Suprapubic skin (tissue), 4 donors: Measurements from ENCODE around the gene SH3GLB2. TPM values are rescaled to one million over a fixed set of nuclear protein-coding genes. Genes with fewer than 3 reads are reported as not detected.

ENCODE experiments used
- DNase-seq, 2 donors: peaks; one replicate each; pipeline ENCODE4 v3.0.0-alpha.2; 2019; ENCODE audit warnings: low spot score in 2 of 2
- H3K27ac ChIP-seq: fragments of 200-600 bp; sonication (generic); one replicate; pipeline ENCODE4 v1.5.1; 2019
- H3K27me3 ChIP-seq: fragments of 200-600 bp; sonication (generic); one replicate; pipeline ENCODE4 v1.5.1; 2019
- H3K36me3 ChIP-seq: fragments of 200-600 bp; sonication (generic); one replicate; pipeline ENCODE4 v1.5.1; 2019
- H3K4me1 ChIP-seq: fragments of 200-600 bp; sonication (generic); one replicate; pipeline ENCODE4 v1.5.1; 2019
- H3K4me3 ChIP-seq: fragments of 200-600 bp; sonication (generic); one replicate; pipeline ENCODE4 v1.5.1; 2019; ENCODE audit warnings: mild to moderate bottlenecking
- H3K9me3 ChIP-seq: fragments of 200-600 bp; sonication (generic); one replicate; pipeline ENCODE4 v1.5.1; 2019
- EP300 ChIP-seq: sonication (generic); formaldehyde crosslinking; IDR thresholded peaks from one replicate; pipeline ENCODE4 v1.6.1; 2017; ENCODE audit warnings: antibody characterized with exemption
- POLR2A ChIP-seq, 2 donors: fragments of 450-650 bp; IDR thresholded peaks; one replicate each; pipeline ENCODE4 v1.6.1; 2017; ENCODE audit warnings: antibody characterized with exemption in 2 of 2, mild to moderate bottlenecking in 2 of 2, moderate library complexity in 2 of 2
- POLR2AphosphoS5 ChIP-seq, 3 donors: sonication (generic); formaldehyde crosslinking; IDR thresholded peaks; one replicate each; pipeline ENCODE4 v1.6.1; 2017; ENCODE audit warnings: antibody characterized with exemption in 3 of 3
- WGBS: methylation state at CpG from one replicate; pipeline ENCODE4 v1.1.5; 2018; 5-methylcytosine and 5-hydroxymethylcytosine counted together
- total RNA-seq, 4 donors: library from RNA; depleted of rRNA; stranded (reverse); fragments of >200 nt; gene quantifications; one replicate each; pipeline ENCODE4 v1.1.0, GENCODE V29; 2016
- TF ChIP-seq, protein P1 (sequence below), 2 donors: fragments of 200-600 bp in 1 of 2; fragments of 450-650 bp in 1 of 2; sonication (generic) in 1 of 2; IDR thresholded peaks; one replicate each; pipeline ENCODE4 v1.5.1; 2016 to 2019; ENCODE audit warnings: antibody characterized with exemption in 2 of 2, mild to moderate bottlenecking in 1 of 2, moderate library complexity in 1 of 2

The SH3GLB2 gene
- total RNA-seq, 4 donors from 2014 or later, result 193 to 331 (median 258) TPM

GRCh38 chr9:129002992-129003391 is 25.1 kb downstream of the SH3GLB2 start:
- WGBS, result 80% methylated on average over 1 of the region's 9 CpGs
- Histone ChIP-seq H3K27ac (no peak overlapping the region), H3K4me1 (peaks cover 18% of the 10 kb centered on the region), H3K36me3 (peaks cover 96% of the 10 kb centered on the region), H3K27me3 (no peaks in the 10 kb centered on the region), H3K9me3 (no peaks in the 10 kb centered on the region), H3K4me3 (no peak overlapping the region)
- TF ChIP-seq POLR2AphosphoS5 (IDR thresholded peaks at IDR 0.05) (no peak), POLR2A (IDR thresholded peaks at IDR 0.05) (no peak), EP300 (no peak)
- TF ChIP-seq, protein P1, sequence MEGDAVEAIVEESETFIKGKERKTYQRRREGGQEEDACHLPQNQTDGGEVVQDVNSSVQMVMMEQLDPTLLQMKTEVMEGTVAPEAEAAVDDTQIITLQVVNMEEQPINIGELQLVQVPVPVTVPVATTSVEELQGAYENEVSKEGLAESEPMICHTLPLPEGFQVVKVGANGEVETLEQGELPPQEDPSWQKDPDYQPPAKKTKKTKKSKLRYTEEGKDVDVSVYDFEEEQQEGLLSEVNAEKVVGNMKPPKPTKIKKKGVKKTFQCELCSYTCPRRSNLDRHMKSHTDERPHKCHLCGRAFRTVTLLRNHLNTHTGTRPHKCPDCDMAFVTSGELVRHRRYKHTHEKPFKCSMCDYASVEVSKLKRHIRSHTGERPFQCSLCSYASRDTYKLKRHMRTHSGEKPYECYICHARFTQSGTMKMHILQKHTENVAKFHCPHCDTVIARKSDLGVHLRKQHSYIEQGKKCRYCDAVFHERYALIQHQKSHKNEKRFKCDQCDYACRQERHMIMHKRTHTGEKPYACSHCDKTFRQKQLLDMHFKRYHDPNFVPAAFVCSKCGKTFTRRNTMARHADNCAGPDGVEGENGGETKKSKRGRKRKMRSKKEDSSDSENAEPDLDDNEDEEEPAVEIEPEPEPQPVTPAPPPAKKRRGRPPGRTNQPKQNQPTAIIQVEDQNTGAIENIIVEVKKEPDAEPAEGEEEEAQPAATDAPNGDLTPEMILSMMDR (IDR thresholded peaks at IDR 0.05), result no peak
- peak in 1 of 2 donors; percentile 49 for DNase-seq

DNA sequence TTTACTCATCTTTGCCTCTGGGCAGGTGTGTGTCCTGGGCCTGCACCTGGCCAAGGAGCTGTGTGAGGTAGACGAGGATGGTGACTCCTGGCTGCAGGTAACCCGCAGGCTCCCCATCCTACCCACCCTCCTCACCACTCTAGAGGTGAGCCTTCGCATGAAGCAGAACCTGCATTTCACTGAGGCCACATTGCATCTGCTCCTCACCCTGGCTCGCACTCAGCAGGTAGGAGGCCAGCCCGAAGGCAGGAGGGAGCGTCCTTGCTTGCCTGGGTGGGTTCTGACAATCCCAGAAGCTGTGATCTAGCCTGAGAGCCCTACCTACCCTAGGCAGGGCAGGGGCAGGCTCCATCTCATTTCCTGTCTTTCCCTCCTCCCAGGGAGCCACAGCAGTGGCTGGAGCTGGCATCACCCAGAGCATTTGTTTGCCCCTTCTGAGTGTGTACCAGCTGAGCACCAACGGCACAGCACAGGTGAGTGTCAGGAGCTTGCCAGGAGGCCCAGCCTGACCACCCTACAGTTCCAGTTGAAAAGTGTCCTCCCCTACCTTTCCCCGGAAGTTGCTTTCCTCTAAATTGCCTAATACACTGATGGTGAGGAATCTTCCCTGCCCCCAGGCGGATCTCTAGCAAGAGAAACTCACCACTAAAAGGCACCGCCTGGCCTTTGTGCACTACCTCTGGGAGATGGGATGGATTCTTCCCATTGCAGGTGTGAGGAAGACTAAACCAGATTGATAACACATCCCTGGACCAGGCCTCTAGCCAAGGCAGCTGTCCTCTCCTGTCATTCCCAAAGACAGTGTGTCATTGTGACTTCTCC is 26.4 kb downstream of the SH3GLB2 start:
- H3K4me1 ChIP-seq, result peaks cover 11% of the 10 kb centered on the region
- no peaks in the 10 kb centered on the region for H3K27me3 ChIP-seq
- no peak overlapping the region for H3K4me3 ChIP-seq
- no peak overlapping the region for H3K27ac ChIP-seq
- peak in 1 of 2 donors; percentile 45 for DNase-seq
- no peak for TF ChIP-seq EP300
- TF ChIP-seq POLR2AphosphoS5 (IDR thresholded peaks at IDR 0.05), result no peak
- TF ChIP-seq POLR2A (IDR thresholded peaks at IDR 0.05), result no peak
- TF ChIP-seq, protein P1 (IDR thresholded peaks at IDR 0.05), result no peak
- H3K36me3 ChIP-seq, result peaks cover 96% of the 10 kb centered on the region
- WGBS, result 87% methylated on average over 5 of the region's 10 CpGs
- no peaks in the 10 kb centered on the region for H3K9me3 ChIP-seq

- H3K27me3 ChIP-seq, result no peaks in the 10 kb centered on the region
- peak in 1 of 2 donors; percentile 54 for DNase-seq
- 94% methylated on average over 13 of the region's 13 CpGs for WGBS
- TF ChIP-seq POLR2AphosphoS5 (IDR thresholded peaks at IDR 0.05) (no peak), EP300 (no peak), POLR2A (IDR thresholded peaks at IDR 0.05) (no peak)
- TF ChIP-seq, protein P1 (IDR thresholded peaks at IDR 0.05), result no peak
- peaks cover 96% of the 10 kb centered on the region for H3K36me3 ChIP-seq
- no peak overlapping the region for H3K27ac ChIP-seq
- no peaks in the 10 kb centered on the region for H3K9me3 ChIP-seq
- H3K4me1 ChIP-seq, result peaks cover 5% of the 10 kb centered on the region
- no peak overlapping the region for H3K4me3 ChIP-seq
These were observed 28.4 kb downstream of the SH3GLB2 start for GRCh38 chr9:128999581-129000206.

- H3K4me3 ChIP-seq, result no peak overlapping the region
- no peaks in the 10 kb centered on the region for H3K27me3 ChIP-seq
- DNase-seq, result peak in 1 of 2 donors; percentile 64
- TF ChIP-seq, protein P1 (IDR thresholded peaks at IDR 0.05), result no peak
- TF ChIP-seq EP300 (no peak), POLR2A (IDR thresholded peaks at IDR 0.05) (no peak), POLR2AphosphoS5 (IDR thresholded peaks at IDR 0.05) (peak in 1 of 3 donors; percentile 42)
- H3K27ac ChIP-seq, result no peak overlapping the region
- H3K9me3 ChIP-seq, result no peaks in the 10 kb centered on the region
- H3K4me1 ChIP-seq, result peaks cover 6% of the 10 kb centered on the region
- WGBS, result 55% methylated on average over 6 of the region's 6 CpGs
- H3K36me3 ChIP-seq, result peaks cover 100% of the 10 kb centered on the region
These were observed 29.7 kb downstream of the SH3GLB2 start for GRCh38 chr9:128998462-128998861.

DNA sequence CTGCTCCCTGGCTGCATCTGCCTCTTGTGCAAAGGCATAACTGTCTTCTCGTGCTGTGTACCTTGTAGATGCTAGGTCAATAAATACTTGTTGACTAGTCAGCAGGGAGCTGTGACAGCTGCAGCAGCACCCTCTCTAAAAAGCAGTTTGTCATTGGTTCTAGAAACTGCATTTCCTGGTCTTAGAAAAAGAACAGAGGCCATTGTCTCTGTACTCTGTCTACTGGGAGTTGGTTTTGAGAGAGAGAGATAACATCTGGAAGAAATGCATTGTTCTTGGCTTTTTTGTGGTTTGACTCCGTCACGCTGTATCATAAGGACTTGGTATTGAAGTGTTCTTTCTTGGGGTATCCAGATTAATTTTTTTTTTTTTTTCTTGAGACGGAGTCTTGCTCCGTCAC is 32.3 kb downstream of the SH3GLB2 start:
- Histone ChIP-seq H3K4me1 (peaks cover 10% of the 10 kb centered on the region), H3K4me3 (no peak overlapping the region), H3K27me3 (no peaks in the 10 kb centered on the region), H3K9me3 (no peaks in the 10 kb centered on the region), H3K36me3 (peaks cover 94% of the 10 kb centered on the region), H3K27ac (no peak overlapping the region)
- 85% methylated on average over 5 of the region's 5 CpGs for WGBS
- DNase-seq, result no peak
- TF ChIP-seq, protein P1 (IDR thresholded peaks at IDR 0.05), result no peak
- TF ChIP-seq POLR2A (IDR thresholded peaks at IDR 0.05) (no peak), POLR2AphosphoS5 (IDR thresholded peaks at IDR 0.05) (no peak), EP300 (no peak)
